ENCODE results near the gene ZCCHC24. TPM values are rescaled to one million over a fixed set of nuclear protein-coding genes. Genes with fewer than 3 reads are reported as not detected.

The ZCCHC24 gene
- total RNA-seq, 2 experiments from 2014 or later = 0.67 to 0.85 TPM

GRCh38 chr10:79431428-79431827 is 14.0 kb downstream of the ZCCHC24 start:
- no peak overlapping the region for H3K27ac Mint-ChIP-seq
- no peaks in the 10 kb centered on the region for H3K4me1 Mint-ChIP-seq (ENCODE audit: low read depth)
- no peak overlapping the region for H3K4me3 Mint-ChIP-seq
- no peaks in the 10 kb centered on the region for H3K27me3 Mint-ChIP-seq
- no peaks in the 10 kb centered on the region for H3K9me3 Mint-ChIP-seq
- H3K36me3 ChIP-seq (ENCODE audit: insufficient read depth, low read length) = no peaks in the 10 kb centered on the region
- no peak for DNase-seq
- ChIA-PET CTCF (no interaction called here), POLR2A (no interaction called here)
- no peak for TF ChIP-seq CTCF (IDR thresholded peaks at IDR 0.05)
- no peaks in the 10 kb centered on the region for H3K4me1 ChIP-seq (ENCODE audit: insufficient read depth, low read length)
- no peaks in the 10 kb centered on the region for H3K36me3 Mint-ChIP-seq (ENCODE audit: low read depth)
- ATAC-seq (ENCODE audit: poor library complexity) = no peak
- H3K27me3 ChIP-seq (ENCODE audit: control insufficient read depth in 1 of 2, insufficient read depth in 2 of 2, low read length in 2 of 2) = no peaks in the 10 kb centered on the region
- no peak overlapping the region for H3K27ac ChIP-seq (ENCODE audit: low read depth in 1 of 2, low read length in 2 of 2)
- intact Hi-C loops (cut with DNase I, micrococcal nuclease) = no loop called here
- H3K4me3 ChIP-seq (ENCODE audit: low read length) = no peak overlapping the region
- H3K9me3 ChIP-seq (ENCODE audit: control insufficient read depth in 1 of 2, insufficient read depth in 1 of 2, low read length in 2 of 2) = no peaks in the 10 kb centered on the region

GRCh38 chr10:79430936-79431335 is 14.5 kb downstream of the ZCCHC24 start:
- CTCF ChIA-PET = no interaction called here
- H3K27ac Mint-ChIP-seq = no peak overlapping the region

GRCh38 chr10:79430325-79430905 is 15.0 kb downstream of the ZCCHC24 start:
- Histone ChIP-seq H3K36me3 (ENCODE audit: insufficient read depth, low read length) (no peaks in the 10 kb centered on the region), H3K4me1 (ENCODE audit: insufficient read depth, low read length) (no peaks in the 10 kb centered on the region), H3K27me3 (ENCODE audit: control insufficient read depth in 1 of 2, insufficient read depth in 2 of 2, low read length in 2 of 2) (no peaks in the 10 kb centered on the region), H3K4me3 (ENCODE audit: low read length) (no peak overlapping the region), H3K27ac (ENCODE audit: low read depth in 1 of 2, low read length in 2 of 2) (no peak overlapping the region), H3K9me3 (ENCODE audit: control insufficient read depth in 1 of 2, insufficient read depth in 1 of 2, low read length in 2 of 2) (no peaks in the 10 kb centered on the region)
- CTCF ChIA-PET = no interaction called here
- Mint-ChIP-seq H3K27ac (no peak overlapping the region), H3K4me3 (no peak overlapping the region), H3K4me1 (ENCODE audit: low read depth) (no peaks in the 10 kb centered on the region), H3K9me3 (no peaks in the 10 kb centered on the region), H3K36me3 (ENCODE audit: low read depth) (no peaks in the 10 kb centered on the region), H3K27me3 (no peaks in the 10 kb centered on the region)
- no peak for TF ChIP-seq CTCF (IDR thresholded peaks at IDR 0.05)
- intact Hi-C loops (cut with DNase I, micrococcal nuclease) = no loop called here
- ATAC-seq (ENCODE audit: poor library complexity) (no peak), DNase-seq (no peak)
- POLR2A ChIA-PET = no interaction called here

More at GRCh38 chr10:79430936-79431335, 14.5 kb downstream of the ZCCHC24 start:
- Histone ChIP-seq H3K27ac (ENCODE audit: low read depth in 1 of 2, low read length in 2 of 2) (no peak overlapping the region), H3K36me3 (ENCODE audit: insufficient read depth, low read length) (no peaks in the 10 kb centered on the region), H3K4me1 (ENCODE audit: insufficient read depth, low read length) (no peaks in the 10 kb centered on the region), H3K9me3 (ENCODE audit: control insufficient read depth in 1 of 2, insufficient read depth in 1 of 2, low read length in 2 of 2) (no peaks in the 10 kb centered on the region), H3K4me3 (ENCODE audit: low read length) (no peak overlapping the region), H3K27me3 (ENCODE audit: control insufficient read depth in 1 of 2, insufficient read depth in 2 of 2, low read length in 2 of 2) (no peaks in the 10 kb centered on the region)
- Mint-ChIP-seq H3K36me3 (ENCODE audit: low read depth) (no peaks in the 10 kb centered on the region), H3K27me3 (no peaks in the 10 kb centered on the region), H3K9me3 (no peaks in the 10 kb centered on the region), H3K4me1 (ENCODE audit: low read depth) (no peaks in the 10 kb centered on the region), H3K4me3 (no peak overlapping the region)
- DNase-seq (no peak), ATAC-seq (ENCODE audit: poor library complexity) (no peak)
- intact Hi-C loops (cut with DNase I, micrococcal nuclease) = no loop called here
- no peak for TF ChIP-seq CTCF (IDR thresholded peaks at IDR 0.05)
- POLR2A ChIA-PET = no interaction called here

All from CD4-positive, alpha-beta T cell (primary cell).